ENCODE measurements around the gene ENOX1. TPM values are rescaled to one million over a fixed set of nuclear protein-coding genes. Genes with fewer than 3 reads are reported as not detected.

The ENOX1 gene
- total and polyA plus RNA-seq, 2 donors (not counting 3 experiments of a cell fraction or from before 2014, with no cell fraction given) = 0.17 to 0.97 TPM

GRCh38 chr13:43196750-43197370 lies 589.9 kb downstream of the ENOX1 start:
- H3K27me3 ChIP-seq (ENCODE audit: control insufficient read depth in 2 of 2, insufficient read depth in 2 of 2, low read length in 2 of 2) = peaks cover 0 to 2% of the 10 kb centered on the region in 2 experiments

More at GRCh38 chr13:43196750-43197370, 589.9 kb downstream of the ENOX1 start:
- ChIA-PET CTCF (no interaction called here), POLR2A (no interaction called here)
- dilution Hi-C loops (cut with MboI; ENCODE audit: extremely low pct_ligation_motif_present, low sequenced_read_pairs) (no loop called here), intact Hi-C loops (cut with micrococcal nuclease) (no loop called here)
- no peaks in the 10 kb centered on the region for H3K9me1 ChIP-seq (replicated peaks; ENCODE audit: control insufficient read depth, extremely low read depth, insufficient read depth, low read length)
- H3K4me3 ChIP-seq (replicated peaks in 1 of 3; ENCODE audit: insufficient read depth in 1 of 3, low read depth in 1 of 3, low read length in 3 of 3) = no peak overlapping the region
- no TSS peak for BruUV-seq (replicated peaks)
- no peaks in the 10 kb centered on the region for H3K4me1 ChIP-seq (ENCODE audit: control insufficient read depth, extremely low read depth, insufficient read depth, low read length)
- H3K27ac ChIP-seq (ENCODE audit: insufficient read depth, low read depth, low read length) = no peak overlapping the region
- no peak for TF ChIP-seq MYC (IDR thresholded peaks at IDR 0.05; ENCODE audit: low read depth, low read length)
- TF ChIP-seq EZH2 (IDR thresholded peaks at IDR 0.05; ENCODE audit: borderline replicate concordance, low read depth, low read length, severe bottlenecking) = no peak
- TF ChIP-seq, protein P1, sequence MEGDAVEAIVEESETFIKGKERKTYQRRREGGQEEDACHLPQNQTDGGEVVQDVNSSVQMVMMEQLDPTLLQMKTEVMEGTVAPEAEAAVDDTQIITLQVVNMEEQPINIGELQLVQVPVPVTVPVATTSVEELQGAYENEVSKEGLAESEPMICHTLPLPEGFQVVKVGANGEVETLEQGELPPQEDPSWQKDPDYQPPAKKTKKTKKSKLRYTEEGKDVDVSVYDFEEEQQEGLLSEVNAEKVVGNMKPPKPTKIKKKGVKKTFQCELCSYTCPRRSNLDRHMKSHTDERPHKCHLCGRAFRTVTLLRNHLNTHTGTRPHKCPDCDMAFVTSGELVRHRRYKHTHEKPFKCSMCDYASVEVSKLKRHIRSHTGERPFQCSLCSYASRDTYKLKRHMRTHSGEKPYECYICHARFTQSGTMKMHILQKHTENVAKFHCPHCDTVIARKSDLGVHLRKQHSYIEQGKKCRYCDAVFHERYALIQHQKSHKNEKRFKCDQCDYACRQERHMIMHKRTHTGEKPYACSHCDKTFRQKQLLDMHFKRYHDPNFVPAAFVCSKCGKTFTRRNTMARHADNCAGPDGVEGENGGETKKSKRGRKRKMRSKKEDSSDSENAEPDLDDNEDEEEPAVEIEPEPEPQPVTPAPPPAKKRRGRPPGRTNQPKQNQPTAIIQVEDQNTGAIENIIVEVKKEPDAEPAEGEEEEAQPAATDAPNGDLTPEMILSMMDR (IDR thresholded peaks at IDR 0.05; ENCODE audit: extremely low read depth in 1 of 2, insufficient read depth in 1 of 2, low read depth in 1 of 2, low read length in 2 of 2) = no peak
- TF ChIP-seq GATA2 (IDR thresholded peaks at IDR 0.05; ENCODE audit: insufficient read depth, insufficient read length, low read depth, low read length) = no peak
- no peak for TF ChIP-seq JUN (IDR thresholded peaks at IDR 0.05; ENCODE audit: borderline replicate concordance, insufficient read depth, insufficient read length, low read depth)
- TF ChIP-seq POLR2AphosphoS5 (IDR thresholded peaks at IDR 0.05; ENCODE audit: insufficient read depth, low read depth, low read length) = no peak
- TF ChIP-seq, protein P2, sequence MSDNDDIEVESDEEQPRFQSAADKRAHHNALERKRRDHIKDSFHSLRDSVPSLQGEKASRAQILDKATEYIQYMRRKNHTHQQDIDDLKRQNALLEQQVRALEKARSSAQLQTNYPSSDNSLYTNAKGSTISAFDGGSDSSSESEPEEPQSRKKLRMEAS (IDR thresholded peaks at IDR 0.05; ENCODE audit: insufficient read depth, insufficient read length) = no peak
- no peak for TF ChIP-seq POLR2A (IDR thresholded peaks at IDR 0.05; ENCODE audit: low read depth, low read length)
- no peak for TF ChIP-seq FOS (IDR thresholded peaks at IDR 0.05; ENCODE audit: borderline replicate concordance, insufficient read depth, low read length)
- DNase-seq (ENCODE audit: low read depth, low spot score) (no peak), FAIRE-seq (no peak)
- H3K4me2 ChIP-seq (ENCODE audit: insufficient read depth, low read length) = no peak overlapping the region
- no peaks in the 10 kb centered on the region for H3K79me2 ChIP-seq (ENCODE audit: control insufficient read depth, insufficient read depth, low read length)
- no peaks in the 10 kb centered on the region for H3K36me3 ChIP-seq (ENCODE audit: control insufficient read depth in 2 of 2, extremely low read depth in 1 of 2, insufficient read depth in 2 of 2, low read length in 2 of 2)
- H2AFZ ChIP-seq (ENCODE audit: low read depth, low read length) = no peak overlapping the region
- H4K20me1 ChIP-seq (replicated peaks; ENCODE audit: control insufficient read depth, extremely low read depth, insufficient read depth, low read length) = no peaks in the 10 kb centered on the region
- H3K9ac ChIP-seq (replicated peaks; ENCODE audit: extremely low read depth, insufficient read depth, low read length) = no peak overlapping the region
- no peaks in the 10 kb centered on the region for H3K9me3 ChIP-seq (replicated peaks; ENCODE audit: control insufficient read depth, insufficient read depth, low read length)
